Neuronal stem cell (in vitro differentiated cells): ENCODE results near the gene PNPLA8.

Source experiments
- DNase-seq: peaks from one replicate; pipeline ENCODE4 v3.0.0-alpha.2; 2013; ENCODE audit warnings: low spot score
- H2AFZ ChIP-seq: one replicate; pipeline ENCODE4 v1.6.1; 2013; ENCODE audit warnings: mild to moderate bottlenecking, low read length, inconsistent platforms
- H2AK5ac ChIP-seq: 2 replicates; pipeline ENCODE4 v1.6.1; 2013; ENCODE audit warnings: low read depth, mild to moderate bottlenecking, inconsistent platforms, low read length, moderate library complexity, mixed read lengths
- H2BK120ac ChIP-seq: 2 replicates; pipeline ENCODE4 v1.6.1; 2013; ENCODE audit warnings: low read depth, mild to moderate bottlenecking, inconsistent platforms, low read length, moderate library complexity, mixed read lengths
- H2BK12ac ChIP-seq: one replicate; pipeline ENCODE4 v1.6.1; 2013; ENCODE audit warnings: low read length, inconsistent platforms
- H2BK15ac ChIP-seq: 2 replicates; pipeline ENCODE4 v1.6.1; 2013; ENCODE audit warnings: mild to moderate bottlenecking, low read length, inconsistent platforms, mixed read lengths
- H2BK5ac ChIP-seq: one replicate; pipeline ENCODE4 v1.6.1; 2013; ENCODE audit warnings: inconsistent platforms, mild to moderate bottlenecking, low read length, moderate library complexity
- H3K14ac ChIP-seq: one replicate; pipeline ENCODE4 v1.6.1; 2013; ENCODE audit warnings: low read length, inconsistent platforms
- H3K18ac ChIP-seq: 2 replicates; pipeline ENCODE4 v1.6.1; 2013; ENCODE audit warnings: low read length, inconsistent platforms
- H3K23ac ChIP-seq: 2 replicates; pipeline ENCODE4 v1.6.1; 2013; ENCODE audit warnings: low read depth, mild to moderate bottlenecking, mixed read lengths, low read length, inconsistent platforms; ENCODE audit not compliant: poor library complexity
- H3K27ac ChIP-seq: replicated peaks from 3 replicates; pipeline ENCODE4 v1.5.1; 2013; ENCODE audit warnings: low read length, inconsistent platforms
- H3K27me3 ChIP-seq, 3 experiments: 2 replicates each; pipeline ENCODE4 v1.6.1; 2013; ENCODE audit warnings: low read length in 3 of 3, mild to moderate bottlenecking in 2 of 3, inconsistent platforms in 1 of 3, low read depth in 1 of 3, mixed read lengths in 1 of 3, moderate library complexity in 1 of 3; ENCODE audit not compliant: control insufficient read depth in 3 of 3, insufficient read depth in 3 of 3
- H3K36me3 ChIP-seq, 2 donors: replicated peaks in 1 of 2; 2 replicates each; pipeline ENCODE4 v1.6.1; 2013; ENCODE audit warnings: low read length in 2 of 2; ENCODE audit not compliant: control insufficient read depth in 2 of 2, insufficient read depth in 2 of 2
- H3K4ac ChIP-seq: 2 replicates; pipeline ENCODE4 v1.6.1; 2013; ENCODE audit warnings: inconsistent platforms, mild to moderate bottlenecking, low read length, moderate library complexity
- H3K4me1 ChIP-seq, 2 donors: 1 replicate in 1 of 2; 2 replicates in 1 of 2; pipeline ENCODE4 v1.6.1; 2013; ENCODE audit warnings: low read length in 2 of 2, low read depth in 1 of 2; ENCODE audit not compliant: control insufficient read depth in 2 of 2, insufficient read depth in 1 of 2
- H3K4me2 ChIP-seq: one replicate; pipeline ENCODE4 v1.6.1; 2013; ENCODE audit warnings: mild to moderate bottlenecking, low read length, inconsistent platforms; ENCODE audit not compliant: insufficient read depth, poor library complexity, severe bottlenecking
- H3K4me3 ChIP-seq, 2 donors: 2 replicates each; pipeline ENCODE4 v1.5.1; 2013; ENCODE audit warnings: low read length in 2 of 2, mild to moderate bottlenecking in 2 of 2, inconsistent platforms in 1 of 2, moderate library complexity in 1 of 2
- H3K79me1 ChIP-seq: one replicate; pipeline ENCODE4 v1.6.1; 2013; ENCODE audit warnings: low read depth, mild to moderate bottlenecking, inconsistent platforms, low read length, moderate library complexity
- H3K9ac ChIP-seq: one replicate; pipeline ENCODE4 v1.6.1; 2013; ENCODE audit warnings: mild to moderate bottlenecking, low read depth, low read length, inconsistent platforms; ENCODE audit not compliant: poor library complexity
- H3K9me3 ChIP-seq, 2 donors: replicated peaks in 1 of 2; 2 replicates each; pipeline versions ENCODE3 to v1.6.1; 2013; ENCODE audit warnings: low read length in 2 of 2, mild to moderate bottlenecking in 2 of 2, inconsistent platforms in 1 of 2, low read depth in 1 of 2, mixed read lengths in 1 of 2, moderate library complexity in 1 of 2; ENCODE audit not compliant: control insufficient read depth in 2 of 2, insufficient read depth in 1 of 2
- H4K8ac ChIP-seq: one replicate; pipeline ENCODE4 v1.6.1; 2013; ENCODE audit warnings: low read depth, mild to moderate bottlenecking, inconsistent platforms, low read length, moderate library complexity
- H4K91ac ChIP-seq: one replicate; pipeline ENCODE4 v1.6.1; 2013; ENCODE audit warnings: low read length, low read depth, mild to moderate bottlenecking, inconsistent platforms; ENCODE audit not compliant: poor library complexity
- WGBS, 2 donors: extraction: QIAGEN DNeasy Blood & Tissue Kit; methylation state at CpG; one replicate each; pipeline ENCODE4 v1.1.7; 2013; ENCODE audit warnings: missing lambda C conversion rate in 2 of 2, mixed read lengths in 1 of 2; ENCODE audit not compliant: insufficient read length in 2 of 2, insufficient replicate concordance in 1 of 2; ENCODE audit errors: extremely low coverage in 2 of 2; 5-methylcytosine and 5-hydroxymethylcytosine counted together

PNPLA8 gene

DNA sequence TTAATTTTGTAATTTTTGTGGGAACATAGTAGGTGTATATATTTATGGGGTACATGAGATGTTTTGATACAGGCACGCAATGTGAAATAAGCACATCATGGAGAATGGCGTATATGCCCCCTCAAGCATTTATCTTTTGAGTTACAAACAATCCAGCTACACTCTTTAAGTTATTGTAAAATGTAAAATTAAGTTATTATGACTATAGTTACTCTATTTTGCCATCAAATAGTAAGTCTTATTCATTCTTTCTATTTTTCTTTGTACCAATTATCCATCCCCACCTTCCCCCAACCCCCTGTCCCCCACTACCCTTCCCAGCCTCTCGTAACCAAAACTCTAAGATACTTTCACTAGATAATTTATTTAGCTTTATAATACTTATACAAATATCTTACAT lies 7.8 kb upstream of the PNPLA8 start:
- no peak overlapping the region for H4K91ac ChIP-seq
- WGBS, 2 donors = no CpG with 5 or more reads among the region's 3 CpGs

DNA sequence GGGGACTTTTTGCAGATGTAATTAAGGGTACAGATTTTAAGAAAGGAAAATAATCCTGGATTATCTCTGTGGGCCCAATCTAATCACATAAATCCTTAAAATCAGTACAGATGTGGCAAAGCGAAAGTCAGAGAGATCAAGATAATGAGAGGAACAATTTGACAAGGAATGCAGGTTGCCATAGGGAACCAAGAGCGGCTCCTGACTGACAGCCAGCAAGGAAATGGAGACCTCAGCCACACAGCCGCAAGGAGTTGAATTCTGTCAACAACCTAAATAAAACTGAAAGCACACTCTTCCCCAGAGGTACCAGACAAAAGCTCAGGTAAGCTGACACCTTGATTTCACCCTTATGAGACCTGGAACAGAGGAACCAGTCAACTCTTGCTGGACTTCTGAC lies 3.4 kb upstream of the PNPLA8 start:
- H3K14ac ChIP-seq = no peak overlapping the region
- no peak overlapping the region for H4K8ac ChIP-seq
- H2BK5ac ChIP-seq = no peak overlapping the region
- no peak overlapping the region for H2AK5ac ChIP-seq
- no peak overlapping the region for H3K9ac ChIP-seq
- no peaks in the 10 kb centered on the region for H3K27me3 ChIP-seq
- H3K4me3 ChIP-seq = no peak overlapping the region
- no peak for DNase-seq
- H3K9me3 ChIP-seq = no peaks in the 10 kb centered on the region
- no peak overlapping the region for H2BK12ac ChIP-seq
- no peaks in the 10 kb centered on the region for H3K36me3 ChIP-seq
- H2BK15ac ChIP-seq = no peak overlapping the region
- peaks cover 6 to 13% of the 10 kb centered on the region in 2 donors for H3K4me1 ChIP-seq
- no peak overlapping the region for H3K4me2 ChIP-seq
- H3K27ac ChIP-seq = no peak overlapping the region
- no peak overlapping the region for H2BK120ac ChIP-seq
- H3K4ac ChIP-seq = no peak overlapping the region
- H2AFZ ChIP-seq = peak overlapping the region; percentile 75
- no CpG with 5 or more reads among the region's 3 CpGs for WGBS, 2 donors
- no peak overlapping the region for H3K18ac ChIP-seq
- no peak overlapping the region for H4K91ac ChIP-seq
- H3K79me1 ChIP-seq = peaks cover 1% of the 10 kb centered on the region
- H3K23ac ChIP-seq = no peak overlapping the region

More for the DNA sequence above, 7.8 kb upstream of the PNPLA8 start:
- H3K4ac ChIP-seq = no peak overlapping the region
- H3K27me3 ChIP-seq = no peaks in the 10 kb centered on the region
- H3K18ac ChIP-seq = no peak overlapping the region
- no peak for DNase-seq
- no peak overlapping the region for H4K8ac ChIP-seq
- H3K36me3 ChIP-seq = no peaks in the 10 kb centered on the region
- no peak overlapping the region for H2BK120ac ChIP-seq
- no peak overlapping the region for H3K14ac ChIP-seq
- H3K4me1 ChIP-seq = peaks cover 1 to 6% of the 10 kb centered on the region in 2 donors
- no peak overlapping the region for H2AK5ac ChIP-seq
- no peak overlapping the region for H2BK15ac ChIP-seq
- H3K4me3 ChIP-seq = no peak overlapping the region
- H3K9me3 ChIP-seq = no peaks in the 10 kb centered on the region
- no peak overlapping the region for H3K23ac ChIP-seq
- H3K27ac ChIP-seq = no peak overlapping the region
- H2BK12ac ChIP-seq = no peak overlapping the region
- no peak overlapping the region for H2BK5ac ChIP-seq
- H3K79me1 ChIP-seq = no peaks in the 10 kb centered on the region
- no peak overlapping the region for H3K9ac ChIP-seq
- H3K4me2 ChIP-seq = no peak overlapping the region
- no peak overlapping the region for H2AFZ ChIP-seq

DNA sequence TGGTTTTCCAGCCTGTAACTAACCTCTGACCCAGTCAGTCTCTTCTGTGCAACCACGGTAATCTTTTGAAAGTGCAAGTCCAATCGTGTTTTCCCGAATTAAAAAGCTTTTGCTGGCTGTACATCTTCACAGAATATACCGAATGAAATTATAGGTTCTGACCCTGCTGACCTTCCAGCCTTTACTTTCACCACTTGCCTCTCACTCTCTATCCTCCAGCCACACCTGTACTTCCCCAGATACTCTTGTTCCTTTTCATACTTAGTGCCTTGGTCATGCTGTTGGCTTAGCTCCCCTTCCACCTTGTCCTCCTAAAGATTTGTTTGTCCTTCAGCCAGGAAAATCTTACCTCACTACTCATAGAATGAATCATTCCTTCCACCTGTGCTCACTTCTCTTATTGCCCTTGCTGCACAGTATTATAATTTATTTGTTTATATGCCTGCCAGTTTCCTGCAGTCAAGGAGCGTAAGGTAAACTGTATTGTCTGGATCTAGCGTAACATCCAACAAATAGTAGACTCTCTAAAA lies 2.3 kb upstream of the PNPLA8 start:
- Histone ChIP-seq H3K4me3 (no peak overlapping the region), H3K14ac (no peak overlapping the region), H2AFZ (peak overlapping the region; percentile 70), H3K4me2 (no peak overlapping the region), H4K91ac (no peak overlapping the region), H2AK5ac (no peak overlapping the region), H2BK15ac (no peak overlapping the region), H3K4me1 (peaks cover 6 to 15% of the 10 kb centered on the region in 2 donors), H3K79me1 (peaks cover 1% of the 10 kb centered on the region), H3K27me3 (no peaks in the 10 kb centered on the region), H3K4ac (no peak overlapping the region), H4K8ac (no peak overlapping the region), H3K9ac (no peak overlapping the region), H3K23ac (no peak overlapping the region), H2BK120ac (no peak overlapping the region), H2BK12ac (no peak overlapping the region), H2BK5ac (no peak overlapping the region), H3K9me3 (no peaks in the 10 kb centered on the region), H3K27ac (no peak overlapping the region), H3K18ac (no peak overlapping the region), H3K36me3 (no peaks in the 10 kb centered on the region)
- WGBS, 2 donors = no CpG with 5 or more reads among the region's 6 CpGs
- no peak for DNase-seq

DNA sequence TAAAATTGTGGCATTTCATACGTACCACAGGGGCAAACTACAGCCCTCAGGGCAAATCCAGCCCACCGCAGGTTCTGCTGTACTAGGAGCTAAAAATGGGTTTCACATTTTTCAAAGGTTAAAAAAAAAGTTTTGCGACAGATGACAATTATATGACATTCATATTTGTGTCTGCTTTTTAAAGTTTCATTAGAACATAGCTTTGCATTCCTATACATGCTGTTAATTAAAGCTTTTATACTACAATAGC lies 758 bp upstream of the PNPLA8 start:
- Histone ChIP-seq H3K18ac (peak overlapping the region; percentile 66), H2AFZ (peak overlapping the region; percentile 94), H4K8ac (no peak overlapping the region), H3K9ac (no peak overlapping the region), H2BK5ac (no peak overlapping the region), H3K27ac (peak overlapping the region; percentile 95), H2BK12ac (no peak overlapping the region), H2AK5ac (no peak overlapping the region), H3K9me3 (no peaks in the 10 kb centered on the region), H2BK120ac (no peak overlapping the region), H3K36me3 (no peaks in the 10 kb centered on the region), H3K79me1 (peaks cover 1% of the 10 kb centered on the region), H2BK15ac (no peak overlapping the region), H3K14ac (no peak overlapping the region), H3K4me3 (peak overlapping the region; percentile 71 to 85), H3K23ac (peak overlapping the region; percentile 94), H4K91ac (no peak overlapping the region), H3K4ac (no peak overlapping the region), H3K4me1 (peaks cover 6 to 15% of the 10 kb centered on the region in 2 donors), H3K4me2 (peak overlapping the region; percentile 76), H3K27me3 (no peaks in the 10 kb centered on the region)
- DNase-seq = no peak
- WGBS, 2 donors = no CpG with 5 or more reads among the region's 3 CpGs
